Coronary artery (tissue), 2 donors: ENCODE data around the gene C13orf46.

ENCODE experiments used
- DNase-seq: peaks from one replicate; pipeline ENCODE4 v3.0.0-alpha.2; 2017; ENCODE audit warnings: low spot score
- H3K27ac ChIP-seq, 2 donors: fragments of 200-600 bp; sonication (generic); one replicate each; pipeline ENCODE4 v1.5.1; 2016 to 2019
- H3K4me3 ChIP-seq: fragments of 200-600 bp; sonication (generic); 2 replicates; pipeline ENCODE4 v1.5.1; 2016; ENCODE audit warnings: mild to moderate bottlenecking, moderate library complexity
- TF ChIP-seq, protein P1 (sequence below): fragments of 200-600 bp; sonication (generic); IDR thresholded peaks from one replicate; pipeline ENCODE4 v1.5.1; 2019; ENCODE audit warnings: antibody characterized with exemption

C13orf46 gene

DNA sequence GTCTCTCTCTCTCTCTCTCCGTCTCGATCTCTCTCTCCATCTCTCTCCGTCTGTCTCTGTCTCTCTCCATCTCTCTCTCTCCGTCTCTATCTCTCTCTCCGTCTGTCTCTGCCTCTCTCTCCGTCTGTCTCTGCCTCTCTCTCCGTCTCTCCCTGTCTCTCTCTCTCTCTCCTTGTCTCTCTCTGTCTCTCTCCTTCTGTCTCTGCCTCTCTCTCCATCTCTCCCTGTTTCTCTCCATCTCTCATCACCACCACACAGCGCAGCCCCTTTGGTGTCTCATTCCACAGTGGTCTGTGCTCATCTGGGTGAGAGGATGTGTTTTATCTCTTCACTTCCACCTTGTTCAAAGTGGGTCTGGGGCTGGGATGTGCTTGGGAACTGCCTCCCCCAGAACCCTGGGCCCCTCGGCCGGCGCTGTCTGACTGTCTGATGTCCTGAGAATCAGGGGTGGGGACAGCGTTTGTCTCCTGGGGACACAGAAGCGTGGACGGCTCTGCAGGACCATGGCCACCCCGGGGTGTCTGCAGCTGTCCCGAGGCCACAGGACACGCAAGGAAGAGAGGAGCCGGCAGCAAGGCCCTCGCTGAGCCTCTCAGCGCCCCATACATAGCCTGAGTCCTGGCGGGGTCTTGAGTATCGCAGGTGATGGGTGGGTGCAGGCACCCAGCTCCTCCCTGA lies 40.2 kb upstream of the C13orf46 start:
- Histone ChIP-seq H3K4me3 (no peak overlapping the region), H3K27ac (no peak overlapping the region)
- no peak for DNase-seq
- TF ChIP-seq, protein P1, sequence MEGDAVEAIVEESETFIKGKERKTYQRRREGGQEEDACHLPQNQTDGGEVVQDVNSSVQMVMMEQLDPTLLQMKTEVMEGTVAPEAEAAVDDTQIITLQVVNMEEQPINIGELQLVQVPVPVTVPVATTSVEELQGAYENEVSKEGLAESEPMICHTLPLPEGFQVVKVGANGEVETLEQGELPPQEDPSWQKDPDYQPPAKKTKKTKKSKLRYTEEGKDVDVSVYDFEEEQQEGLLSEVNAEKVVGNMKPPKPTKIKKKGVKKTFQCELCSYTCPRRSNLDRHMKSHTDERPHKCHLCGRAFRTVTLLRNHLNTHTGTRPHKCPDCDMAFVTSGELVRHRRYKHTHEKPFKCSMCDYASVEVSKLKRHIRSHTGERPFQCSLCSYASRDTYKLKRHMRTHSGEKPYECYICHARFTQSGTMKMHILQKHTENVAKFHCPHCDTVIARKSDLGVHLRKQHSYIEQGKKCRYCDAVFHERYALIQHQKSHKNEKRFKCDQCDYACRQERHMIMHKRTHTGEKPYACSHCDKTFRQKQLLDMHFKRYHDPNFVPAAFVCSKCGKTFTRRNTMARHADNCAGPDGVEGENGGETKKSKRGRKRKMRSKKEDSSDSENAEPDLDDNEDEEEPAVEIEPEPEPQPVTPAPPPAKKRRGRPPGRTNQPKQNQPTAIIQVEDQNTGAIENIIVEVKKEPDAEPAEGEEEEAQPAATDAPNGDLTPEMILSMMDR, result no peak

DNA sequence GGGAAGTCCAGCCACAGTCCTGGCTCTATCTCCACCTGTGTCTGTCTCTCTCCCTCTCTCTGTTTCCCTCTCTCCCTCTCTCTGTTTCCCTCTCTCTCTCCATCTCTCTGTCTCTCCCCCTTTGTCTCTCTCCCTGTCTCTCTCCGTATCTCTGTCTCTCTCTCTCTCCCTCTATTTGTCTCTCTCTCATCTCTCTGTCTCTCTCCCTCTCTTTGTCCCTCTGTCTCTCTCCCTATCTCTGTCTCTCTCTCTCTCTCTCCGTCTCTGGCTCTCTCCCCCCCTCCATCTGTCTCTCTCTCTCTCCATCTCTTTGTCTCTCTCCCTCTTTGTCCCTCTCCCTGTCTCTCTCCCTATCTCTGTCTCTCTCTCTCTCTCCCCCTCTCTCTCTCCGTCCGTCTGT lies 39.5 kb upstream of the C13orf46 start:
- H3K27ac ChIP-seq, result no peak overlapping the region
- TF ChIP-seq, protein P1, result no peak
- no peak for DNase-seq
- H3K4me3 ChIP-seq, result no peak overlapping the region

DNA sequence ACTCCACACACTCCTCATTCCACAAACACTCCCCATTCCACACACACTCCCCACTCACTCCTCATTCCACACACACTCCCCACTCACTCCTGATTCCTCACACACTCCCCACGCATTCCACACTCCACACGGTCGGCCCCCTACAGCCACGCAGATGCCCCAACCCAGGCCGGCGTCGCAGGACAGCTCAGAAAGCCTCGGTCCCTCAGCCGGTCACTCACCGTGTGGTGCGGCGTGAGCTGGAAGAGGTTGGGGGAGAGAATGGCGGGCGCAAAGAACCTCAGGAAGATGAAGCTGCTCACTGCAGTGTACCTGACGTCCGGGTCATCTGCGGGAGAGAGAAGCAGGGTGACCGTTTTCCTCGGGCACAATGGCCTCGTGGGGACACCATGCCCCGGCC lies 39.0 kb upstream of the C13orf46 start:
- DNase-seq, result no peak
- H3K27ac ChIP-seq, result no peak overlapping the region
- TF ChIP-seq, protein P1, result no peak
- no peak overlapping the region for H3K4me3 ChIP-seq

DNA sequence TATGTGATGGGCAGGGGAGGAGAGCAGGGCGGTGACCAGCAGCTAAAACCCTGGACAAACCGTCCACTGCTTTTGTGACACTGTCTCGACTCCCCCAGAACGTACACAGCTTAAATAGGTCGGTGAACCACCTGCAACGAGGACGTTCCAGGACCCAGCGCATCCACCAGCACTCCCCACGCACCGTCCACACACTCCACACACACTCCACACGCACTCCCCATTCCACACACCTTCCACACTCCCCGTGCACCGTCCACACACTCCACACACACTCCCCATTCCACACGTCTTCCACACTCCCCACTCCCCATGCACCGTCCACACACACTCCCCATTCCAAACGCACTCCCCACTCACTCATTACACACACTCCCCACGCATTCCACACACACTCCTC lies 38.3 kb upstream of the C13orf46 start:
- Histone ChIP-seq H3K27ac (no peak overlapping the region), H3K4me3 (no peak overlapping the region)
- TF ChIP-seq, protein P1, result no peak
- no peak for DNase-seq

DNA sequence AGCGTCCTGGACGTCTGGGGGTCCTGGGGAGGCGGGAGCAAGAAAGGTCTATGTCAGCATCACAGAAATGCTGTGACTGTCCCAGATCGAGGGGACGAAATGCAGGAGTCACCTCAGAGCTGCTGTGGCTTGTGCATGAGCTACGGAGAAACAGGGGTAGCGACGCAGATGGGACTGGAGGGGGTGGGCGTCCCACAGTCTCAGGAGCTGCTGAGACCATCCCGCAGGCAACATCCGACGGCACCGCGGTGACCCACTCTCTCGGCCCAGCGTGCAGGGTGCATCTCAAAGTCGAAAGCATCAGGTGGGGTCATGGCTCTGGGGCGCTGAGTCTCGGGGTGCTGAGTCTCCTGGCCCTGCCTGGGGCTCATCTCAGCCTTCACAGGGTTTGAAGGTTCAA lies 37.4 kb upstream of the C13orf46 start:
- H3K4me3 ChIP-seq, result no peak overlapping the region
- H3K27ac ChIP-seq, result no peak overlapping the region
- no peak for DNase-seq
- TF ChIP-seq, protein P1, result no peak

DNA sequence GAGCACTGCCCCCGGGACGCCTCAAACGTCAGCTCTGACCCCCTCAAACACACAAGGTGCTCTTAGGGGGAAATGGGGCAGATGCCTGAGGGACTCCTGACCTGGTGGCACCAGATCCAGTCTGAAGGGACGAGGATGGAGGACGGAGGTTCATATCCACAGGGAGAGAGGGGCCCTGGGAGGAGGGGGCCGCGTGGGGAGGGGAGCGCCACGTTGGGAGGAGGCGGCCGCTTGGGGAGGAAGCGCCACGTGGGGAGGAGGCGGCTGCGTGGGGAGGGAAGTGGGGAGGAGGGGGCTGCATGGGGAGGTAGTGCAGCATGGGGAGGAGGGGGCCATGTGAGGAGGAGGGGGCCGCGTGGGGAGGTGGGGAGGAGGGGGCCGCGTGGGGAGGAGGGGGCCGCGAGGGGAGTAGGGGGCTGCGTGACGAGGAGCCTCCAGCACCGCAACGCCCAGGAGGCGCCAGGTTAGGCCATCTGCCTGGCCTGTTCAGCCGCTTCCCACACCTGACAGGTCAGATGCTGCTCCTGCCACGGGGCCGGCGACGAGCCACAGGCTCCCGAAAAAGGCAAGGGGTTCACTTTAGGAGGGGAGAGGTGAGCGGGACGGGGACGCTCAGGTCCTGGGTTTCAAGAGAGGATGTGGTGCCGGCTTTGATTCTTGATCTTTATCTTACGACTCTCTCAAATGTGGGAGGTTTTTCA lies 36.7 kb upstream of the C13orf46 start:
- DNase-seq, result no peak
- TF ChIP-seq, protein P1, result no peak
- H3K27ac ChIP-seq, result no peak overlapping the region
- H3K4me3 ChIP-seq, result no peak overlapping the region
